ENCODE results near the gene CDV3. TPM values are rescaled to one million over a fixed set of nuclear protein-coding genes. Genes with fewer than 3 reads are reported as not detected.

CDV3 gene
- polyA plus RNA-seq, 1 experiment: 54.9 TPM

DNA sequence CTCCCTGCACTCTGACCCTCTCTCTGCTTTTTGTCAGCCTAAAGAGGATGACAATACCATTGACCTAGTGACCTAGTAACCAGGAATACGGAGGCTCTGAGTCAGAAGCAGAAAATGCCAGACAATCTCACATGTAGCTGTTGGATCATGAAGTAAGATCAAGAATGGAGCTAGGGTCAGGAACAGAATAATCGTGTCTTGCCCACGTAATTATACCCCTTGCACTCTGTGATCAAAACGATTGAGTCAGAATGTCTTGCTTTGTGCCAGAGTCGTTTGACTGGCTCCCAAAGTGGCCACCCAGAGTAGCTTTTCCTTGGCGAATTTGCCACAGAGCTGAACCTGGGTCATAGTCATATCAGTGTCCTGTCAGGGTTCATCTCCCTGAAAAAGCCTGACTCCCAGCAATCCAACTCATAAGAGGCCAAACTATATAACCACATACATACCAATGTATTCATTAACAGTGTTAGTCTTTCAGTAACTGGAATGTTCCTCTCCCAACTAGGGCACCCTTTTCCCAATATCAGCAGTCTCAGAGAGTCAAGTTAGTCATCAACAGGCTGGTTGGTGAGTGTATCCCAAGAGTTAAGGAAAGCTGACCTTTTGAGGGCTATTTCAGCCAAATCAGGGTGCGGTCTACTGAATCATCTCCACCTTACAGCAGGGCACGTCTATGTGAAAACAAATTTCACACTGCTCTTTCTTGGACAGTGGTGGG, 5.0 kb upstream of the CDV3 start:
- H3K36me3 ChIP-seq (ENCODE audit: control insufficient read depth, insufficient read depth, low read length): no peaks in the 10 kb centered on the region
- no peak overlapping the region for H3K4me3 ChIP-seq (ENCODE audit: low read depth, low read length)
- TF ChIP-seq, protein P1, sequence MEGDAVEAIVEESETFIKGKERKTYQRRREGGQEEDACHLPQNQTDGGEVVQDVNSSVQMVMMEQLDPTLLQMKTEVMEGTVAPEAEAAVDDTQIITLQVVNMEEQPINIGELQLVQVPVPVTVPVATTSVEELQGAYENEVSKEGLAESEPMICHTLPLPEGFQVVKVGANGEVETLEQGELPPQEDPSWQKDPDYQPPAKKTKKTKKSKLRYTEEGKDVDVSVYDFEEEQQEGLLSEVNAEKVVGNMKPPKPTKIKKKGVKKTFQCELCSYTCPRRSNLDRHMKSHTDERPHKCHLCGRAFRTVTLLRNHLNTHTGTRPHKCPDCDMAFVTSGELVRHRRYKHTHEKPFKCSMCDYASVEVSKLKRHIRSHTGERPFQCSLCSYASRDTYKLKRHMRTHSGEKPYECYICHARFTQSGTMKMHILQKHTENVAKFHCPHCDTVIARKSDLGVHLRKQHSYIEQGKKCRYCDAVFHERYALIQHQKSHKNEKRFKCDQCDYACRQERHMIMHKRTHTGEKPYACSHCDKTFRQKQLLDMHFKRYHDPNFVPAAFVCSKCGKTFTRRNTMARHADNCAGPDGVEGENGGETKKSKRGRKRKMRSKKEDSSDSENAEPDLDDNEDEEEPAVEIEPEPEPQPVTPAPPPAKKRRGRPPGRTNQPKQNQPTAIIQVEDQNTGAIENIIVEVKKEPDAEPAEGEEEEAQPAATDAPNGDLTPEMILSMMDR (IDR thresholded peaks at IDR 0.05; ENCODE audit: insufficient read depth, low read depth, low read length): no peak
- POLR2A ChIA-PET: no interaction called here
- H3K27me3 ChIP-seq (ENCODE audit: control insufficient read depth, insufficient read depth, low read length): no peaks in the 10 kb centered on the region
- CTCF ChIA-PET: interaction anchor here (0.6 to 1.4 kb wide), 4 partner anchors 9 to 144 kb away, joined by 3 to 6 read pairs (median 4); no protein-coding TSS in a partner anchor
- DNase-seq (ENCODE audit: low read depth): no peak

DNA sequence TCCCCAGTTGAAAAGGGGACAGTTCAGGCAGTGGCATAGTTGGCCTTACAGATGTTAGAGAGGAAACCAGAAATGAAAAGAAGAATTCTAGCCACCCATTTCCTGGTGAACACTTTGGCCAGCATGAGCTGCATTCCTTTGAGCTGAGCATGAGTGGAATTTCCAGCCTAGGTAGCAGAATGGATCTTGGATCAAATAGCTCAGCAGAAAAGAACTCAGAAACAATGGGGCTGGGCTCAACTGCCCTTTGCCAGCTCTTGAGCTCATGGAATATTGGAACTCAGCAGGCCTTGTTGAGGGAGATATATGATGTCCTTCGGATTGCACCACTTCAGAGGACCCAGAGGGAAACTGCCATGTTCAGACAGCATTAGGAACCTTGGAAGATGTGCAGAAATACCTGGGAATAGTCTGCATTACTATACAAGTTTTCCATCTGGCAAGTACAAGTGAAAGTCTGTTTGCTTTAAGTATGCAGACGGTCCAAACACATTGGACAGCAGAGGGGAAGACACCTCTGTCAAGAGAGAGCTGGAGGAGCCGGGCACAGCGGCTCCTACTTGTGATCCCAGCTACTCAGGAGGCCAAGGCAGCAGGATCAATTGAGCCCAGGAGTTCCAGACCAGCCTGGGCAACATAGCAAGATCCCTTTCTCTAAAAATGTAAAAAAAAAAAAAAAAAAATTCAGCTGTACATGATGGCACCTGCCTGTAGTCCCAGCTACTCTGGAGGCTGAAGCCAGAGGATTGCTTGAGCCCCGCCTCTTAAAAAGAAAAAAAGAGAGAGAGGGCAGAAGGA, 3.1 kb upstream of the CDV3 start:
- ChIA-PET POLR2A (no interaction called here), CTCF (interaction anchor here (0.5 to 1.3 kb wide), 6 partner anchors 10 to 117 kb away, joined by 3 to 4 read pairs (median 3); no protein-coding TSS in a partner anchor)
- Histone ChIP-seq H3K4me3 (ENCODE audit: low read depth, low read length) (no peak overlapping the region), H3K27me3 (ENCODE audit: control insufficient read depth, insufficient read depth, low read length) (no peaks in the 10 kb centered on the region), H3K36me3 (ENCODE audit: control insufficient read depth, insufficient read depth, low read length) (no peaks in the 10 kb centered on the region)
- TF ChIP-seq, protein P1 (IDR thresholded peaks at IDR 0.05; ENCODE audit: insufficient read depth, low read depth, low read length): no peak
- DNase-seq (ENCODE audit: low read depth): peak; percentile 47

DNA sequence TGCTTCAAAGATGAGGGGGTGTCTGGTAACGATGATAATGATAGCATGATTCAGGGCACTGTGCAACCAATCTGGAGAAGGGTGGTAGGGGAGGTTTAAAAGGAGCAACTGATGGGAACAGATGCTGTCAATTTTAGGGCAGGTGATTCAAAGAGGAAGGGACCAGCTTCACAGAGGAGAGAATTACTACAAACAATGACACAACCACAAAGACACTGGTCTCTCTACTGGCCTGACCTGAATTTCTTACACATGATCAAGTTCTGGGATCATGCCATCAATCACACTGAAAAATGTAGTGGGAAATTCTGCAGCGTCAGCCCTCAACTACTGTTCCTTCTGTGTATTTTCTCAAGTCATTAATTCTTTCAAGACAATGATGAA, 2.6 kb upstream of the CDV3 start:
- Histone ChIP-seq H3K36me3 (ENCODE audit: control insufficient read depth, insufficient read depth, low read length) (no peaks in the 10 kb centered on the region), H3K27me3 (ENCODE audit: control insufficient read depth, insufficient read depth, low read length) (no peaks in the 10 kb centered on the region), H3K4me3 (ENCODE audit: low read depth, low read length) (no peak overlapping the region)
- ChIA-PET POLR2A (no interaction called here), CTCF (interaction anchor here (0.8 to 1.1 kb wide), 3 partner anchors 9 to 118 kb away, joined by 3 to 4 read pairs (median 3); no protein-coding TSS in a partner anchor)
- TF ChIP-seq, protein P1 (IDR thresholded peaks at IDR 0.05; ENCODE audit: insufficient read depth, low read depth, low read length): no peak
- DNase-seq (ENCODE audit: low read depth): no peak

DNA sequence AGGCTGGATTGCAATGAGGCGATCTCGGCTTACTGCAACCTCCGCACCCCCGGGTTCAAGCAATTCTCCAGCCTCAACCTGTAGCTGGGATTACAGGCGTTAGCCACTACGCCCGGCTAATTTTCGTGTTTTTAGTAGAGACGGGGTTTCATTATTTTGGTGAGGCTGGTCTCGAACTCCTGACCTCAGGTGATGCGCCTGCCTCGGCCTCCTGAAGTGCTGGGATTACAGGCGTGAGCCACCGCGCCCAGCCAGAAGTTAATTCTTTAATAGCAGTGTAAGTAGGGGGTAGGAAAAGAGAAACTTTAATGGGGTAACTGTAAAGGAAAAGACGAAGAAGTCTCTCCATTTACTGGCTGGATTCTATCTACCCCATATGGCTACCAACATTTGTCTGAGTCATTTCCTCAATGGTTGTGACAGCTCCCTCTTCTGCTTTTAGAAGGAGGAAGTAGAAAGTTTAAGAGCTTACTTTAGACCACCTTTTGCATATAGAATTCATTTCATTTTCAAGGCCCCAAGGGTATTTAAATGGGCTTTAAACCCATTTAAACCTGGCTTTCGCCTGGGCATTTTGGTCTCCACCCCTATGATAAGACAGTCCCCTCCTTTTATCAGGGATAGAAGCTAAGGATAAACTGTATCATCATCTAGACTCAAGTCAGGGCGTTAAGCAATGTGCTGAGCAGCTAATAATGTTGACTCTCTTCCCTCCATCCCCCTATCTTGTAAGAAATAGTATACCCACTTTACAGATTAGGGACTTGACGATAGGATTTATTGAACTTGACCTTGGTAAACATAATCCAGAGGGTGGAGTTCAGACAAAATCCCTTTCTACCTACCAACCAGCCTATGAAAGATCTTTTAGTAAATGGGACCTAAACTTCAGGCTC, 1.1 kb upstream of the CDV3 start:
- H3K27me3 ChIP-seq (ENCODE audit: control insufficient read depth, insufficient read depth, low read length): no peaks in the 10 kb centered on the region
- H3K36me3 ChIP-seq (ENCODE audit: control insufficient read depth, insufficient read depth, low read length): peaks cover 3% of the 10 kb centered on the region
- CTCF ChIA-PET: interaction anchor here (1.0 to 1.7 kb wide), 3 partner anchors 72 to 846 kb away, joined by 3 to 5 read pairs (median 4); no protein-coding TSS in a partner anchor
- POLR2A ChIA-PET: interaction anchor here (1.0 kb wide), 2 partner anchors 9 to 98 kb away, joined by 5 to 6 read pairs; no protein-coding TSS in a partner anchor
- peak overlapping the region; percentile 19; the same call in 1 of the 2 replicates for H3K4me3 ChIP-seq (ENCODE audit: low read depth, low read length)
- no peak for DNase-seq (ENCODE audit: low read depth)
- TF ChIP-seq, protein P1 (IDR thresholded peaks at IDR 0.05; ENCODE audit: insufficient read depth, low read depth, low read length): no peak

All from BJ (cell line).